Activated naive CD4-positive, alpha-beta T cell treated with anti-CD3 and anti-CD28 coated beads, Interleukin-2, amount 10 ng/mL, durations not matched to agents 7 days and 5 days (primary cell): ENCODE measurements around the gene MRPL11.
"Not testable (repeated sequence)": the region's sequence is repeated elsewhere in the genome, so short reads cannot be mapped to it uniquely, and the experiment has no call there.

Experiments used
- CTCF ChIA-PET: fragments of 350-600 bp; sonication (Branson Sonifier 250); formaldehyde crosslinking; loops from one replicate; lab custom pipeline; 2021; ENCODE audit warnings: antibody characterized with exemption; lab: Charles Lee
- DNase-seq: peaks from one replicate; pipeline ENCODE4 v3.0.0-alpha.2; 2020
- H3K27ac Mint-ChIP-seq: one replicate; pipeline ENCODE4 v1.8.0; 2021; ENCODE audit warnings: mild to moderate bottlenecking, moderate library complexity, mixed read lengths
- H3K27me3 Mint-ChIP-seq: one replicate; pipeline ENCODE4 v1.8.0; 2021; ENCODE audit warnings: mild to moderate bottlenecking, mixed read lengths
- H3K36me3 Mint-ChIP-seq: one replicate; pipeline ENCODE4 v1.8.0; 2021; ENCODE audit warnings: mixed read lengths
- H3K4me1 Mint-ChIP-seq: one replicate; pipeline ENCODE4 v1.8.0; 2021; ENCODE audit warnings: mixed read lengths
- H3K4me3 Mint-ChIP-seq: one replicate; pipeline ENCODE4 v1.8.0; 2021; ENCODE audit warnings: mild to moderate bottlenecking, moderate library complexity, mixed read lengths
- H3K9me3 Mint-ChIP-seq: one replicate; pipeline ENCODE4 v1.8.0; 2021; ENCODE audit warnings: mixed read lengths

MRPL11 gene

GRCh38 chr11:66462010-66462409 is 23.4 kb upstream of the MRPL11 start:
- peaks cover 34% of the 10 kb centered on the region for H3K4me1 Mint-ChIP-seq
- no peak for DNase-seq
- H3K4me3 Mint-ChIP-seq, result no peak overlapping the region
- peaks cover 6% of the 10 kb centered on the region for H3K27me3 Mint-ChIP-seq
- H3K27ac Mint-ChIP-seq, result no peak overlapping the region
- CTCF ChIA-PET, result no interaction called here
- peaks cover 7% of the 10 kb centered on the region for H3K36me3 Mint-ChIP-seq
- H3K9me3 Mint-ChIP-seq, result peaks cover 13% of the 10 kb centered on the region

GRCh38 chr11:66459138-66459778 is 20.6 kb upstream of the MRPL11 start:
- no peak for DNase-seq
- Mint-ChIP-seq H3K36me3 (peaks cover 7% of the 10 kb centered on the region), H3K27ac (no peak overlapping the region), H3K4me1 (peaks cover 33% of the 10 kb centered on the region), H3K27me3 (no peaks in the 10 kb centered on the region), H3K4me3 (no peak overlapping the region), H3K9me3 (peaks cover 13% of the 10 kb centered on the region)
- CTCF ChIA-PET, result interaction anchor here (0.5 to 2.9 kb wide), 6 partner anchors 12 to 746 kb away, joined by 3 to 9 read pairs (median 4); partner anchors contain the start of gene MRPL11

GRCh38 chr11:66457826-66458225 is 19.2 kb upstream of the MRPL11 start:
- Mint-ChIP-seq H3K27ac (no peak overlapping the region), H3K27me3 (no peaks in the 10 kb centered on the region), H3K4me3 (no peak overlapping the region)

GRCh38 chr11:66454828-66455227 is 16.2 kb upstream of the MRPL11 start:
- no peak for DNase-seq
- Mint-ChIP-seq H3K9me3 (no peaks in the 10 kb centered on the region), H3K27ac (no peak overlapping the region), H3K27me3 (peaks cover 16% of the 10 kb centered on the region), H3K4me1 (peaks cover 17% of the 10 kb centered on the region), H3K4me3 (no peak overlapping the region), H3K36me3 (no peaks in the 10 kb centered on the region)
- CTCF ChIA-PET, result interaction anchor here (0.7 to 1.3 kb wide), 3 partner anchors 16 to 61 kb away, joined by 3 to 4 read pairs (median 3); partner anchors contain the start of gene MRPL11

More at GRCh38 chr11:66457826-66458225, 19.2 kb upstream of the MRPL11 start:
- peaks cover 3% of the 10 kb centered on the region for H3K36me3 Mint-ChIP-seq
- peaks cover 8% of the 10 kb centered on the region for H3K9me3 Mint-ChIP-seq
- CTCF ChIA-PET, result interaction anchor here (2.9 kb wide), 1 partner anchor 19 kb away, joined by 9 read pairs; the partner anchor contains the start of gene MRPL11
- H3K4me1 Mint-ChIP-seq, result peaks cover 31% of the 10 kb centered on the region
- no peak for DNase-seq

- Mint-ChIP-seq H3K27ac (no peak overlapping the region), H3K4me1 (peaks cover 17% of the 10 kb centered on the region), H3K4me3 (no peak overlapping the region), H3K27me3 (peaks cover 20% of the 10 kb centered on the region), H3K9me3 (no peaks in the 10 kb centered on the region), H3K36me3 (no peaks in the 10 kb centered on the region)
- CTCF ChIA-PET, result interaction anchor here (0.9 to 1.3 kb wide), 2 partner anchors 15 to 25 kb away, joined by 3 to 4 read pairs; partner anchors contain the start of gene MRPL11
- DNase-seq, result no peak
These were observed 15.6 kb upstream of the MRPL11 start for GRCh38 chr11:66454247-66454646.

GRCh38 chr11:66451663-66452062 is 13.0 kb upstream of the MRPL11 start:
- CTCF ChIA-PET, result interaction anchor here (1.3 kb wide), 1 partner anchor 13 kb away, joined by 4 read pairs; the partner anchor contains the start of gene MRPL11
- Mint-ChIP-seq H3K36me3 (no peaks in the 10 kb centered on the region), H3K9me3 (no peaks in the 10 kb centered on the region), H3K4me3 (no peak overlapping the region), H3K4me1 (peaks cover 17% of the 10 kb centered on the region), H3K27me3 (peaks cover 20% of the 10 kb centered on the region), H3K27ac (no peak overlapping the region)
- DNase-seq, result no peak

GRCh38 chr11:66450560-66450959 is 11.9 kb upstream of the MRPL11 start:
- no peak for DNase-seq
- peaks cover 20% of the 10 kb centered on the region for H3K27me3 Mint-ChIP-seq
- no peaks in the 10 kb centered on the region for H3K36me3 Mint-ChIP-seq
- no peak overlapping the region for H3K4me3 Mint-ChIP-seq
- CTCF ChIA-PET, result no interaction called here
- no peaks in the 10 kb centered on the region for H3K9me3 Mint-ChIP-seq
- peaks cover 17% of the 10 kb centered on the region for H3K4me1 Mint-ChIP-seq
- no peak overlapping the region for H3K27ac Mint-ChIP-seq

- no peak overlapping the region for H3K4me3 Mint-ChIP-seq
- no peaks in the 10 kb centered on the region for H3K36me3 Mint-ChIP-seq
- peaks cover 4% of the 10 kb centered on the region for H3K9me3 Mint-ChIP-seq
- no peak for DNase-seq
- no peaks in the 10 kb centered on the region for H3K4me1 Mint-ChIP-seq
- H3K27ac Mint-ChIP-seq, result no peak overlapping the region
- CTCF ChIA-PET, result no interaction called here
- peaks cover 20% of the 10 kb centered on the region for H3K27me3 Mint-ChIP-seq
These were observed 9.9 kb upstream of the MRPL11 start for GRCh38 chr11:66448523-66448922.

GRCh38 chr11:66447012-66447411 is 8.4 kb upstream of the MRPL11 start:
- H3K36me3 Mint-ChIP-seq, result no peaks in the 10 kb centered on the region
- H3K4me3 Mint-ChIP-seq, result no peak overlapping the region
- H3K27me3 Mint-ChIP-seq, result peaks cover 15% of the 10 kb centered on the region
- no peak overlapping the region for H3K27ac Mint-ChIP-seq
- no peaks in the 10 kb centered on the region for H3K4me1 Mint-ChIP-seq
- DNase-seq, result no peak
- H3K9me3 Mint-ChIP-seq, result peaks cover 12% of the 10 kb centered on the region
- CTCF ChIA-PET, result interaction anchor here (0.7 to 1.1 kb wide), 2 partner anchors 12 to 39 kb away, joined by 3 to 4 read pairs; no protein-coding TSS in a partner anchor

GRCh38 chr11:66443602-66444001 is 5.0 kb upstream of the MRPL11 start:
- Mint-ChIP-seq H3K4me3 (no peak overlapping the region), H3K9me3 (peaks cover 12% of the 10 kb centered on the region), H3K27ac (no peak overlapping the region), H3K27me3 (no peaks in the 10 kb centered on the region), H3K4me1 (peaks cover 2% of the 10 kb centered on the region), H3K36me3 (no peaks in the 10 kb centered on the region)
- no peak for DNase-seq
- CTCF ChIA-PET, result no interaction called here

- H3K4me1 Mint-ChIP-seq, result peaks cover 19% of the 10 kb centered on the region
- not testable (repeated sequence) for H3K4me3 Mint-ChIP-seq, DNase-seq, H3K27me3 Mint-ChIP-seq, H3K36me3 Mint-ChIP-seq, H3K27ac Mint-ChIP-seq
- CTCF ChIA-PET, result interaction anchor here (0.8 to 1.6 kb wide), 4 partner anchors 23 to 255 kb away, joined by 3 to 5 read pairs (median 4); partner anchors contain the start of gene DPP3
- H3K9me3 Mint-ChIP-seq, result peaks cover 12% of the 10 kb centered on the region
These were observed 2.3 kb upstream of the MRPL11 start for GRCh38 chr11:66440940-66441282.

GRCh38 chr11:66440101-66440939 is 1.7 kb upstream of the MRPL11 start:
- not testable (repeated sequence) for H3K27ac Mint-ChIP-seq, DNase-seq, H3K27me3 Mint-ChIP-seq, H3K4me3 Mint-ChIP-seq
- Mint-ChIP-seq H3K9me3 (peaks cover 12% of the 10 kb centered on the region), H3K4me1 (peaks cover 19% of the 10 kb centered on the region), H3K36me3 (peaks cover 12% of the 10 kb centered on the region)
- CTCF ChIA-PET, result interaction anchor here (0.8 to 1.6 kb wide), 6 partner anchors 22 to 255 kb away, joined by 3 to 5 read pairs (median 3); partner anchors contain the start of genes DPP3 and RBM4B

- DNase-seq, result no peak
- Mint-ChIP-seq H3K4me3 (peak overlapping the region; percentile 88), H3K9me3 (peaks cover 3% of the 10 kb centered on the region), H3K4me1 (peaks cover 19% of the 10 kb centered on the region), H3K27ac (peak overlapping the region; percentile 90), H3K36me3 (peaks cover 19% of the 10 kb centered on the region), H3K27me3 (no peaks in the 10 kb centered on the region)
- CTCF ChIA-PET, result interaction anchor here (1.2 to 2.1 kb wide), 12 partner anchors 8 to 301 kb away, joined by 3 to 18 read pairs (median 8); partner anchors contain the start of genes NPAS4 and RBM4B
These were observed 607 bp downstream of the MRPL11 start for GRCh38 chr11:66437979-66438503.

GRCh38 chr11:66432597-66432996 is 6.1 kb downstream of the MRPL11 start:
- Mint-ChIP-seq H3K9me3 (no peaks in the 10 kb centered on the region), H3K27ac (peak overlapping the region; percentile 37), H3K4me3 (no peak overlapping the region), H3K36me3 (peaks cover 23% of the 10 kb centered on the region), H3K27me3 (no peaks in the 10 kb centered on the region), H3K4me1 (peaks cover 9% of the 10 kb centered on the region)
- DNase-seq, result no peak
- CTCF ChIA-PET, result no interaction called here
